Gastroesophageal sphincter (tissue), 4 donors: ENCODE measurements around the gene AHRR. TPM values are rescaled to one million over a fixed set of nuclear protein-coding genes. Genes with fewer than 3 reads are reported as not detected.

ENCODE experiments used
- ATAC-seq: fragments of 150-250 bp; one replicate; pipeline ENCODE4 v1.9.1; 2016; ENCODE audit warnings: mild to moderate bottlenecking, moderate library complexity
- H3K27ac ChIP-seq, 4 donors: fragments of 200-600 bp; sonication (generic) in 3 of 4; 1 replicate in 3 of 4; 2 replicates in 1 of 4; pipeline ENCODE4 v1.5.1; 2016 to 2019
- H3K27me3 ChIP-seq: fragments of 200-600 bp; sonication (generic); one replicate; pipeline ENCODE4 v1.5.1; 2019
- H3K36me3 ChIP-seq, 2 donors: fragments of 200-600 bp; sonication (generic); one replicate each; pipeline ENCODE4 v1.5.1; 2019; ENCODE audit warnings: control low read depth in 1 of 2
- H3K4me1 ChIP-seq, 3 donors: fragments of 200-600 bp; sonication (generic); 1 replicate in 2 of 3; 2 replicates in 1 of 3; pipeline ENCODE4 v1.5.1; 2016 to 2019; ENCODE audit warnings: control low read depth in 2 of 3
- H3K4me3 ChIP-seq, 2 donors: fragments of 200-600 bp; sonication (generic); one replicate each; pipeline ENCODE4 v1.5.1; 2019; ENCODE audit warnings: mild to moderate bottlenecking in 1 of 2, moderate library complexity in 1 of 2
- H3K9me3 ChIP-seq, 3 donors: fragments of 200-600 bp; sonication (generic); one replicate each; pipeline ENCODE4 v1.5.1; 2017 to 2019; ENCODE audit warnings: control low read depth in 2 of 3
- EP300 ChIP-seq: sonication (generic); formaldehyde crosslinking; IDR thresholded peaks from one replicate; pipeline ENCODE4 v1.6.1; 2017; ENCODE audit warnings: antibody characterized with exemption, mild to moderate bottlenecking
- POLR2A ChIP-seq, 2 donors: fragments of 450-650 bp; IDR thresholded peaks; one replicate each; pipeline ENCODE4 v1.6.1; 2017; ENCODE audit warnings: antibody characterized with exemption in 2 of 2, mild to moderate bottlenecking in 2 of 2, moderate library complexity in 1 of 2
- POLR2AphosphoS5 ChIP-seq: sonication (generic); formaldehyde crosslinking; IDR thresholded peaks from one replicate; pipeline ENCODE4 v1.6.1; 2017; ENCODE audit warnings: antibody characterized with exemption
- WGBS, 2 donors: methylation state at CpG; one replicate each; pipeline ENCODE4 v1.1.5; 2018; ENCODE audit warnings: low coverage in 1 of 2; 5-methylcytosine and 5-hydroxymethylcytosine counted together
- total RNA-seq, 4 donors: library from RNA; depleted of rRNA; stranded (reverse); fragments of >200 nt; gene quantifications; one replicate each; pipeline ENCODE4 v1.1.0, GENCODE V29; 2016
- TF ChIP-seq, protein P1 (sequence below), 4 experiments: fragments of 200-600 bp in 2 of 4; fragments of 450-650 bp in 2 of 4; sonication (generic) in 1 of 4; IDR thresholded peaks; one replicate each; pipeline ENCODE4 v1.5.1; 2017 to 2019; ENCODE audit warnings: antibody characterized with exemption in 4 of 4, mild to moderate bottlenecking in 2 of 4, moderate library complexity in 2 of 4

Gene AHRR
- total RNA-seq, 4 donors from 2014 or later: 0.15 to 1.7 (median 0.45) TPM

DNA sequence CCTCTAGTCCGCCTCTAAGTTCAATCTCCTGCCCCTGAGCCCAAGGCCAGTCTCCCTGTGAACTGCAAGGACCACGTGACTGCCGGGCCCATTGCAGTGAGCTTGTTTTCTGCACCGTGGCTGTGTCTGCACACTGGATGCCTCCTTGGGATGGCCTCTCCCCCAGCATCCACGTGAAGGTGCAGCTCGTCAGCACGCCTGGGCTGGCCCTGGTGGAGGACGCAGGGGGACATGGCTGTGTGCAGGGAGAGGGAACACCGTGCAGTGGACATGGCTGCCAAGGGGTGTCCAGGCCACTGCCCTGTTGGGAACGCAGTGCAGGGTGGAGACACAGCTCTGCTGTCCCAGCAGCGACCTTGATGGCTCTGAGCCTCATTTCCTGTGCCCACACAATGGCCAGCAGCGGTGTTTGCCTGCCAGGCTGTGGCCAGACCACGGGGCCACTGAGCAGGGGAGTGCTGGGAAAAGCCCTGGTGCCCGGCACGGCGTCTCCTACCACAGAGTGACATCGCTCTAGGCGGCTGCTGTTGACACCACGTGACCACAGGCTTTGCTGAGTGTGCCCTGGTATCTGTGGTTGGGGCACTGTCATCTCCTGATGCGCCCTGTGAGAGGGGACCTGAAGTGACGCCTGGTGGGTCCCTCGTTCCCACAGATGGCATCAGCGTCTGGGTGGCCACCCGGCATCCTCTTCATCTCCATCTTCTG, 94.6 kb downstream of the AHRR start:
- TF ChIP-seq, protein P1, sequence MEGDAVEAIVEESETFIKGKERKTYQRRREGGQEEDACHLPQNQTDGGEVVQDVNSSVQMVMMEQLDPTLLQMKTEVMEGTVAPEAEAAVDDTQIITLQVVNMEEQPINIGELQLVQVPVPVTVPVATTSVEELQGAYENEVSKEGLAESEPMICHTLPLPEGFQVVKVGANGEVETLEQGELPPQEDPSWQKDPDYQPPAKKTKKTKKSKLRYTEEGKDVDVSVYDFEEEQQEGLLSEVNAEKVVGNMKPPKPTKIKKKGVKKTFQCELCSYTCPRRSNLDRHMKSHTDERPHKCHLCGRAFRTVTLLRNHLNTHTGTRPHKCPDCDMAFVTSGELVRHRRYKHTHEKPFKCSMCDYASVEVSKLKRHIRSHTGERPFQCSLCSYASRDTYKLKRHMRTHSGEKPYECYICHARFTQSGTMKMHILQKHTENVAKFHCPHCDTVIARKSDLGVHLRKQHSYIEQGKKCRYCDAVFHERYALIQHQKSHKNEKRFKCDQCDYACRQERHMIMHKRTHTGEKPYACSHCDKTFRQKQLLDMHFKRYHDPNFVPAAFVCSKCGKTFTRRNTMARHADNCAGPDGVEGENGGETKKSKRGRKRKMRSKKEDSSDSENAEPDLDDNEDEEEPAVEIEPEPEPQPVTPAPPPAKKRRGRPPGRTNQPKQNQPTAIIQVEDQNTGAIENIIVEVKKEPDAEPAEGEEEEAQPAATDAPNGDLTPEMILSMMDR (IDR thresholded peaks at IDR 0.05): no peak
- TF ChIP-seq POLR2AphosphoS5 (no peak), EP300 (no peak), POLR2A (IDR thresholded peaks at IDR 0.05) (no peak)

DNA sequence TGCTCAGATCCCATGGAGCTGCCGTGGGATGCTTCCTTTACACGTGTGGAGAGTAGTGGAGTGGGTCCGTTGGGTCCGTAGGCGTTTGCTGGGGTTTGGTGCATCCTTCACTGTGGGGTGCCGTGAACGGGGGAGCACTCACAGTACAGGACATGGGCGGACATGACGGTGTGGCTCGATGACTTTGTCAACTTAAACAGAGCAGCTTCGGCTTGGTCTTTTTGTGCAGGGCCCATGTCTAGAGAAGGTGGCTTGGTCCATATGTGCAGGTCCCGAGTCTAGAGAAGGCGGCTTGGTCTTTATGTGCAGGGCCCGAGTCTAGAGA, 95.1 kb downstream of the AHRR start:
- ATAC-seq: no peak
- H3K27ac ChIP-seq: no peak overlapping the region
- no peaks in the 10 kb centered on the region for H3K36me3 ChIP-seq
- H3K9me3 ChIP-seq: no peaks in the 10 kb centered on the region
- TF ChIP-seq EP300 (no peak), POLR2AphosphoS5 (no peak), POLR2A (IDR thresholded peaks at IDR 0.05) (no peak)
- TF ChIP-seq, protein P1 (IDR thresholded peaks at IDR 0.05): no peak
- no peaks in the 10 kb centered on the region for H3K4me1 ChIP-seq
- no peak overlapping the region for H3K4me3 ChIP-seq
- WGBS, 2 donors: 94 to 97% methylated on average over 3 to 4 of the region's 14 CpGs
- peaks cover 4% of the 10 kb centered on the region for H3K27me3 ChIP-seq

More for the DNA sequence above, 94.6 kb downstream of the AHRR start:
- no peaks in the 10 kb centered on the region for H3K36me3 ChIP-seq
- no peak overlapping the region for H3K4me3 ChIP-seq
- peaks cover 4% of the 10 kb centered on the region for H3K27me3 ChIP-seq
- no peak for ATAC-seq
- H3K4me1 ChIP-seq: no peaks in the 10 kb centered on the region
- peak overlapping the region in 1 of 4 donors; percentile 90 for H3K27ac ChIP-seq
- WGBS, 2 donors: 41% methylated on average over 5 of the region's 24 CpGs; no CpG with 5 or more reads in 1 of the 2 donors
- H3K9me3 ChIP-seq: no peaks in the 10 kb centered on the region

DNA sequence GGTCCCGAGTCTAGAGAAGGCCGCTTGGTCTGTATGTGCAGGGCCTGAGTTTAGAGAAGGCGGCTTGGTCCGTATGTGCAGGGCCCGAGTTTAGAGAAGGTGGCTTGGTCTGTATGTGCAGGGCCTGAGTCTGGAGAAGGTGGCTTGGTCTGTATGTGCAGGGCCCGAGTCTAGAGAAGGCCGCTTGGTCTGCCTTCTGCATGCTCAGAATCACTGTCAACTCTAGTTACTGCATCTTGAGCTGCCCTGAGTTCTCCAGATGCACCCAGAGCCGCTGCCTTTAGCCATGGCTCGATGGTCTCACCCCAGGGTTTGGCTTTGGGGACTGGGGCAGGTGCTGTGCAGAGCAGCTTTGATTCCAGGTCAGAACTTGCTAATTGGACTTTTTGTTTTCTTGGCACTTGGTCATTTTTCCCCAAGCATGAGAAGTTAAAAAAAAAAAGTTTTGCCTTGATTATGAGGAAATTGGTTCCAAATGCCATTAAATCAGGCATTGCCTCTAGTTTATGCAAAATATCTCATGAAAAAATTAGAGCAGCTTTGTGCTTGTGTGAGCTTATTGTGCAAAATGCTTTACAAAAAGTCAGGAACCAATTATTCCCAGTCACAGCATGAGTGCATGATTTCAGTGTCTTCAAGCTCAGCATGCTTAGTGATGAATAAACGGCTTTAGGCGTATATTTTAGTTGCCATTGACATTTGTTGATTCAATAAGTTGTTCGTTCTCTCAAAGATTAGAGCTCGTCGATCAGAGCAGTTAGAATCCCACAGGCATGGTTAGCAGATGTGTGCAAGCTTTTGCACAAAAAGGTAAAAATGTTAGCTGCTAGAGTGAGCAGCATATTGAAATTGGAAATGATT, 96.0 kb downstream of the AHRR start:
- 73 to 79% methylated on average over 7 to 12 of the region's 14 CpGs for WGBS, 2 donors
- no peaks in the 10 kb centered on the region for H3K9me3 ChIP-seq
- no peak overlapping the region for H3K27ac ChIP-seq
- H3K4me3 ChIP-seq: no peak overlapping the region
- no peak for ATAC-seq
- H3K4me1 ChIP-seq: no peaks in the 10 kb centered on the region
- TF ChIP-seq POLR2AphosphoS5: no peak
- TF ChIP-seq, protein P1 (IDR thresholded peaks at IDR 0.05): no peak
- TF ChIP-seq POLR2A (IDR thresholded peaks at IDR 0.05): no peak
- TF ChIP-seq EP300: no peak
- no peaks in the 10 kb centered on the region for H3K27me3 ChIP-seq
- no peaks in the 10 kb centered on the region for H3K36me3 ChIP-seq

DNA sequence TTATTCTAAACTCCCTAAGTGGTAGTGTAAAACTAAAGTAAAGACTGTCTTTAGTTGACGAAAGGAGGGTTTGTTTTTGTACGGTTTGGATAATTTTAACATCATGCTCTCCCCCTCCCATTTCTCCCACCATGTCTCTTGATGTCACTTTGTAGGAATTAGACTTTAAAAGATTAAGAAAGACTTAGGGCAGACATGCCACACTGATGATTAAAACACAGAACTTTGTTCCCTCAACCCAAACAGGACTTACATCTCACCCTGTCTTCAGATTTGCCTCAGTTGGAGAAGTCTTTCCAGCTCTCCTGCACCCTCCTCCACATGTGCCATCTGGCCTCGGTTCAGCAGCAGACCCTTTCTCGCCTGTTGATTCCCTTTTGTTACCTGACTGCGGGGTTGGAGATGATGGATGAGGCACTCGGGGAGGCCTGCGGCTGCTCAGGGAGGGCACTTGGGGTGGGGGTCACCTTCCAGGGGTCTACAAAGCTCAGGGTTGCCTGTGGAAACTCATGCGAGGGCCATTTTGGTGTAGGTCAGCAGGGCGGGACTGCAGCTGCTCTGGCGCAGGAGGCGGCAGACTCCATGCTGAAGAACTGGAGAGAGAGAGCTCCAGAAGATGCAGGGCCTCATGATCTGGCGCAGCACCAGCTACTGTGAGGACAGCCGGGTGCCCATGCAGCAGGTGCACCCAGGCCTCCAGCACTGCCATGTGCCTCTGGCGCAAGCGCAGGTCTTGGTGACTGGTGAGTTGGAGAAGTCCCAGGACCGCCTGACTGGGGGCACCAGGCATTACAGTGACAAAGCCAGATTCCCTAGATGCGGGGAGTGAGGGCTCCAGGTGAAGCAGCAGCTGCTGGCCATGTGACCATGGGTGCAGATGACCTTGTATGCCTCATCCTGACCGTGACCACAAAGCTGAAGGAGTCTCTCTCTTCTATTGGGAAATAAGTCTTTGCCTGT, 96.9 kb downstream of the AHRR start:
- 56 to 75% methylated on average over 3 to 6 of the region's 18 CpGs for WGBS, 2 donors
- no peak overlapping the region for H3K4me3 ChIP-seq
- no peaks in the 10 kb centered on the region for H3K36me3 ChIP-seq
- H3K27ac ChIP-seq: no peak overlapping the region
- TF ChIP-seq POLR2AphosphoS5 (no peak), POLR2A (IDR thresholded peaks at IDR 0.05) (no peak), EP300 (no peak)
- TF ChIP-seq, protein P1 (IDR thresholded peaks at IDR 0.05): no peak
- no peaks in the 10 kb centered on the region for H3K4me1 ChIP-seq
- H3K9me3 ChIP-seq: no peaks in the 10 kb centered on the region
- no peak for ATAC-seq
- no peaks in the 10 kb centered on the region for H3K27me3 ChIP-seq
